H9 (cell line): ENCODE results near the gene NPTXR. TPM values are rescaled to one million over a fixed set of nuclear protein-coding genes. Genes with fewer than 3 reads are reported as not detected.

ENCODE experiments used
- DNase-seq: peaks from one replicate; pipeline ENCODE4 v3.0.0-alpha.2; 2017
- H2AFZ ChIP-seq: one replicate; pipeline ENCODE4 v1.6.1; 2013; ENCODE audit warnings: mild to moderate bottlenecking, low read length, control low read depth, moderate library complexity
- H2AK5ac ChIP-seq: 2 replicates; pipeline ENCODE4 v1.6.1; 2013; ENCODE audit warnings: low read length, control low read depth, mixed read lengths; ENCODE audit not compliant: insufficient read length
- H2BK120ac ChIP-seq: one replicate; pipeline ENCODE4 v1.6.1; 2013; ENCODE audit warnings: low read depth, mild to moderate bottlenecking, low read length, control low read depth, inconsistent platforms; ENCODE audit not compliant: poor library complexity, severe bottlenecking
- H2BK12ac ChIP-seq: 2 replicates; pipeline ENCODE4 v1.6.1; 2013; ENCODE audit warnings: low read length, control low read depth, mixed read lengths, low read depth; ENCODE audit not compliant: insufficient read length
- H2BK15ac ChIP-seq: 2 replicates; pipeline ENCODE4 v1.6.1; 2013; ENCODE audit warnings: low read depth, low read length, control low read depth
- H2BK20ac ChIP-seq: one replicate; pipeline ENCODE4 v1.6.1; 2013; ENCODE audit warnings: low read depth, mild to moderate bottlenecking, low read length, control low read depth, inconsistent platforms; ENCODE audit not compliant: poor library complexity, severe bottlenecking
- H2BK5ac ChIP-seq: 2 replicates; pipeline ENCODE4 v1.6.1; 2013; ENCODE audit warnings: low read length, control low read depth, mixed read lengths; ENCODE audit not compliant: insufficient read length
- H3K14ac ChIP-seq: 2 replicates; pipeline ENCODE4 v1.6.1; 2013; ENCODE audit warnings: low read length, control low read depth; ENCODE audit not compliant: insufficient read depth
- H3K18ac ChIP-seq: 2 replicates; pipeline ENCODE4 v1.6.1; 2013; ENCODE audit warnings: low read depth, mild to moderate bottlenecking, mixed read lengths, low read length, control low read depth; ENCODE audit not compliant: insufficient read length
- H3K23ac ChIP-seq: 2 replicates; pipeline ENCODE4 v1.6.1; 2013; ENCODE audit warnings: low read length, control low read depth, mixed read lengths, low read depth; ENCODE audit not compliant: insufficient read length
- H3K23me2 ChIP-seq: 2 replicates; pipeline ENCODE4 v1.6.1; 2013; ENCODE audit warnings: low read depth, mild to moderate bottlenecking, mixed read lengths, low read length, control low read depth; ENCODE audit not compliant: insufficient read length, poor library complexity, severe bottlenecking
- H3K27ac ChIP-seq: 2 replicates; pipeline ENCODE4 v1.5.1; 2013; ENCODE audit warnings: low read length, control low read depth, mixed read lengths, low read depth; ENCODE audit not compliant: insufficient read length
- H3K27me3 ChIP-seq: 2 replicates; pipeline ENCODE4 v1.6.1; 2013; ENCODE audit warnings: low read length, control low read depth, inconsistent platforms; ENCODE audit not compliant: insufficient read depth
- H3K4ac ChIP-seq: 2 replicates; pipeline ENCODE4 v1.6.1; 2013; ENCODE audit warnings: low read depth, mild to moderate bottlenecking, control low read depth, inconsistent platforms, low read length, moderate library complexity
- H3K4me1 ChIP-seq: 2 replicates; pipeline ENCODE4 v1.6.1; 2013; ENCODE audit warnings: low read length, control low read depth, inconsistent platforms; ENCODE audit not compliant: insufficient read depth
- H3K4me2 ChIP-seq: 2 replicates; pipeline ENCODE4 v1.6.1; 2013; ENCODE audit warnings: low read length, control low read depth, mixed read lengths; ENCODE audit not compliant: insufficient read length, insufficient read depth
- H3K56ac ChIP-seq: 2 replicates; pipeline ENCODE4 v1.6.1; 2013; ENCODE audit warnings: low read depth, mild to moderate bottlenecking, mixed read lengths, low read length, control low read depth; ENCODE audit not compliant: insufficient read length
- H3K79me1 ChIP-seq: 2 replicates; pipeline ENCODE4 v1.6.1; 2013; ENCODE audit warnings: low read depth, mild to moderate bottlenecking, moderate library complexity, low read length, control low read depth, inconsistent platforms; ENCODE audit not compliant: insufficient read depth, poor library complexity, severe bottlenecking
- H3K79me2 ChIP-seq: 2 replicates; pipeline ENCODE4 v1.6.1; 2013; ENCODE audit warnings: low read length, control low read depth, inconsistent platforms; ENCODE audit not compliant: insufficient read depth
- H3K9ac ChIP-seq: 2 replicates; pipeline ENCODE4 v1.6.1; 2013; ENCODE audit warnings: low read length, control low read depth, mixed read lengths; ENCODE audit not compliant: insufficient read length; ENCODE audit errors: extremely low read depth
- H3K9me3 ChIP-seq: one replicate; pipeline ENCODE4 v1.6.1; 2013; ENCODE audit warnings: low read depth, low read length, inconsistent platforms; ENCODE audit not compliant: control insufficient read depth
- H3T11ph ChIP-seq: one replicate; pipeline ENCODE4 v1.6.1; 2013; ENCODE audit warnings: mild to moderate bottlenecking, low read length, control low read depth, inconsistent platforms
- H4K20me1 ChIP-seq: one replicate; pipeline ENCODE4 v1.6.1; 2013; ENCODE audit not compliant: control insufficient read depth, insufficient read length, insufficient read depth
- H4K5ac ChIP-seq: 2 replicates; pipeline ENCODE4 v1.6.1; 2013; ENCODE audit warnings: low read depth, mild to moderate bottlenecking, mixed read lengths, low read length, control low read depth; ENCODE audit not compliant: insufficient read length
- H4K8ac ChIP-seq: replicated peaks from 2 replicates; pipeline ENCODE4 v1.6.1; 2013; ENCODE audit warnings: low read length, control low read depth, mixed read lengths, low read depth; ENCODE audit not compliant: insufficient read length
- H4K91ac ChIP-seq: 2 replicates; pipeline ENCODE4 v1.6.1; 2013; ENCODE audit warnings: low read depth, mild to moderate bottlenecking, moderate library complexity, mixed read lengths, low read length, control low read depth; ENCODE audit not compliant: insufficient read length
- H3K27ac Mint-ChIP-seq, 3 experiments: 2 replicates in 2 of 3; 3 replicates in 1 of 3; pipeline ENCODE4 v1.8.0; 2020 to 2021; ENCODE audit warnings: mixed read lengths in 3 of 3, mild to moderate bottlenecking in 1 of 3, moderate library complexity in 1 of 3
- H3K27me3 Mint-ChIP-seq: 2 replicates; pipeline ENCODE4 v1.8.0; 2021; ENCODE audit warnings: low read depth, mild to moderate bottlenecking, moderate library complexity, mixed read lengths
- H3K36me3 Mint-ChIP-seq, 3 experiments: 2 replicates in 2 of 3; 3 replicates in 1 of 3; pipeline ENCODE4 v1.8.0; 2020 to 2021; ENCODE audit warnings: low read depth in 3 of 3, mixed read lengths in 3 of 3; ENCODE audit not compliant: insufficient read depth in 1 of 3
- H3K4me1 Mint-ChIP-seq, 2 experiments: 2 replicates each; pipeline ENCODE4 v1.8.0; 2020; ENCODE audit warnings: mixed read lengths in 2 of 2
- H3K4me3 Mint-ChIP-seq, 2 experiments: 2 replicates in 1 of 2; 3 replicates in 1 of 2; pipeline ENCODE4 v1.8.0; 2020 to 2021; ENCODE audit warnings: mild to moderate bottlenecking in 2 of 2, mixed read lengths in 2 of 2, moderate library complexity in 1 of 2
- H3K9me3 Mint-ChIP-seq, 2 experiments: 2 replicates in 1 of 2; 3 replicates in 1 of 2; pipeline ENCODE4 v1.8.0; 2020; ENCODE audit warnings: mild to moderate bottlenecking in 2 of 2, mixed read lengths in 2 of 2, moderate library complexity in 1 of 2
- WGBS: extraction: QIAGEN DNeasy Blood & Tissue Kit; methylation state at CpG from one replicate; pipeline ENCODE4 v1.1.7; 2013; ENCODE audit warnings: missing lambda C conversion rate, low lambda C conversion rate, mixed read lengths; ENCODE audit not compliant: insufficient read length; ENCODE audit errors: extremely low coverage; 5-methylcytosine and 5-hydroxymethylcytosine counted together
- total RNA-seq: library from RNA; stranded (reverse); gene quantifications from 2 replicates; pipeline ENCODE4 v1.2.1, GENCODE V29; 2021
- TF ChIP-seq, protein P1 (sequence below): fragments of 200-600 bp; sonication (generic); conservative IDR thresholded peaks from 3 replicates; pipeline ENCODE4 v1.8.0; 2021; ENCODE audit warnings: antibody characterized with exemption, mild to moderate bottlenecking

The NPTXR gene
- total RNA-seq, 1 experiment from 2014 or later, result 8.1 TPM

- no peak overlapping the region for H3K4me3 Mint-ChIP-seq
- H4K8ac ChIP-seq, result no peak overlapping the region
Measured at GRCh38 chr22:38890377-38890776, 46.5 kb upstream of the NPTXR start.

More at GRCh38 chr22:38890377-38890776, 46.5 kb upstream of the NPTXR start:
- H3K56ac ChIP-seq, result no peak overlapping the region
- no peak overlapping the region for H3K23ac ChIP-seq
- no peaks in the 10 kb centered on the region for H3K79me1 ChIP-seq
- H4K91ac ChIP-seq, result no peak overlapping the region
- H3T11ph ChIP-seq, result no peak overlapping the region
- H4K5ac ChIP-seq, result no peak overlapping the region
- H3K27me3 ChIP-seq, result no peaks in the 10 kb centered on the region
- H2BK12ac ChIP-seq, result no peak overlapping the region
- H3K23me2 ChIP-seq, result no peaks in the 10 kb centered on the region
- no peak overlapping the region for H3K4ac ChIP-seq
- no peak overlapping the region for H2AFZ ChIP-seq
- no peak for DNase-seq
- H3K4me1 ChIP-seq, result no peaks in the 10 kb centered on the region
- no peaks in the 10 kb centered on the region for H4K20me1 ChIP-seq
- H2BK15ac ChIP-seq, result no peak overlapping the region
- H2BK120ac ChIP-seq, result no peak overlapping the region
- no peaks in the 10 kb centered on the region; a peak in 1 of 7 replicates for H3K36me3 Mint-ChIP-seq
- no peak overlapping the region for H2BK20ac ChIP-seq
- TF ChIP-seq, protein P1, sequence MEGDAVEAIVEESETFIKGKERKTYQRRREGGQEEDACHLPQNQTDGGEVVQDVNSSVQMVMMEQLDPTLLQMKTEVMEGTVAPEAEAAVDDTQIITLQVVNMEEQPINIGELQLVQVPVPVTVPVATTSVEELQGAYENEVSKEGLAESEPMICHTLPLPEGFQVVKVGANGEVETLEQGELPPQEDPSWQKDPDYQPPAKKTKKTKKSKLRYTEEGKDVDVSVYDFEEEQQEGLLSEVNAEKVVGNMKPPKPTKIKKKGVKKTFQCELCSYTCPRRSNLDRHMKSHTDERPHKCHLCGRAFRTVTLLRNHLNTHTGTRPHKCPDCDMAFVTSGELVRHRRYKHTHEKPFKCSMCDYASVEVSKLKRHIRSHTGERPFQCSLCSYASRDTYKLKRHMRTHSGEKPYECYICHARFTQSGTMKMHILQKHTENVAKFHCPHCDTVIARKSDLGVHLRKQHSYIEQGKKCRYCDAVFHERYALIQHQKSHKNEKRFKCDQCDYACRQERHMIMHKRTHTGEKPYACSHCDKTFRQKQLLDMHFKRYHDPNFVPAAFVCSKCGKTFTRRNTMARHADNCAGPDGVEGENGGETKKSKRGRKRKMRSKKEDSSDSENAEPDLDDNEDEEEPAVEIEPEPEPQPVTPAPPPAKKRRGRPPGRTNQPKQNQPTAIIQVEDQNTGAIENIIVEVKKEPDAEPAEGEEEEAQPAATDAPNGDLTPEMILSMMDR, result no peak
- peaks cover 13% of the 10 kb centered on the region for H3K27me3 Mint-ChIP-seq
- no peak overlapping the region for H3K27ac ChIP-seq
- H2AK5ac ChIP-seq, result no peak overlapping the region
- no peaks in the 10 kb centered on the region for H3K4me1 Mint-ChIP-seq
- peaks cover under 1 to 7% of the 10 kb centered on the region in 2 experiments; a peak in 3 of 5 replicates for H3K9me3 Mint-ChIP-seq
- no peaks in the 10 kb centered on the region for H3K9me3 ChIP-seq
- no peak overlapping the region for H3K4me2 ChIP-seq
- H2BK5ac ChIP-seq, result no peak overlapping the region
- H3K18ac ChIP-seq, result no peak overlapping the region
- no peaks in the 10 kb centered on the region for H3K79me2 ChIP-seq
- H3K27ac Mint-ChIP-seq, result no peak overlapping the region
- no peak overlapping the region for H3K9ac ChIP-seq
- WGBS, result no CpG with 5 or more reads among the region's 5 CpGs
- no peak overlapping the region for H3K14ac ChIP-seq
